Neural progenitor cell (in vitro differentiated cells): ENCODE data around the gene TRIM31. TPM values are rescaled to one million over a fixed set of nuclear protein-coding genes. Genes with fewer than 3 reads are reported as not detected.

Experiments
- DNase-seq: peaks from one replicate; pipeline ENCODE4 v3.0.0-alpha.2; 2016; ENCODE audit warnings: low spot score
- H2AFZ ChIP-seq: fragments of 200-600 bp; sonication (generic); replicated peaks from 2 replicates; pipeline ENCODE4 v1.6.1; 2016; ENCODE audit warnings: antibody characterized with exemption
- H3F3A ChIP-seq: fragments of 200-600 bp; sonication (generic); 2 replicates; pipeline ENCODE4 v1.6.1; 2016; ENCODE audit warnings: antibody characterized with exemption, low read depth
- H3K27ac ChIP-seq: fragments of 200-600 bp; sonication (generic); 2 replicates; pipeline ENCODE4 v1.5.1; 2016; ENCODE audit warnings: mild to moderate bottlenecking
- H3K27me3 ChIP-seq: fragments of 200-600 bp; sonication (generic); 2 replicates; pipeline ENCODE4 v1.6.1; 2016; ENCODE audit warnings: mild to moderate bottlenecking, moderate library complexity
- H3K36me3 ChIP-seq: fragments of 200-600 bp; sonication (generic); 2 replicates; pipeline ENCODE4 v1.5.1; 2016
- H3K4me1 ChIP-seq: fragments of 200-600 bp; sonication (generic); 2 replicates; pipeline ENCODE4 v1.6.1; 2016; ENCODE audit warnings: mixed run types
- H3K4me2 ChIP-seq: fragments of 200-600 bp; sonication (generic); 2 replicates; pipeline ENCODE4 v1.6.1; 2016
- H3K4me3 ChIP-seq: fragments of 200-600 bp; sonication (generic); 2 replicates; pipeline ENCODE4 v1.5.1; 2016
- H3K79me2 ChIP-seq: fragments of 200-600 bp; sonication (generic); 2 replicates; pipeline ENCODE4 v1.6.1; 2016; ENCODE audit warnings: low read depth
- H3K9ac ChIP-seq: fragments of 200-600 bp; sonication (generic); 2 replicates; pipeline ENCODE4 v1.6.1; 2016
- H3K9me3 ChIP-seq: fragments of 200-600 bp; sonication (generic); 2 replicates; pipeline ENCODE4 v1.5.1; 2016; ENCODE audit warnings: low read depth
- H4K20me1 ChIP-seq: fragments of 200-600 bp; sonication (generic); 2 replicates; pipeline ENCODE4 v1.6.1; 2016; ENCODE audit warnings: low read depth
- H3K27ac Mint-ChIP-seq: 3 replicates; pipeline ENCODE4 v1.8.0; 2021; ENCODE audit warnings: mixed read lengths
- H3K27me3 Mint-ChIP-seq: 2 replicates; pipeline ENCODE4 v1.8.0; 2022; ENCODE audit warnings: low read depth, mild to moderate bottlenecking, inconsistent platforms, moderate library complexity, mixed read lengths; ENCODE audit not compliant: insufficient read depth
- H3K36me3 Mint-ChIP-seq: 3 replicates; pipeline ENCODE4 v1.8.0; 2021; ENCODE audit warnings: mixed read lengths
- H3K4me1 Mint-ChIP-seq: 3 replicates; pipeline ENCODE4 v1.8.0; 2021; ENCODE audit warnings: mixed read lengths
- H3K4me3 Mint-ChIP-seq: 3 replicates; pipeline ENCODE4 v1.8.0; 2021; ENCODE audit warnings: mild to moderate bottlenecking, moderate library complexity, mixed read lengths
- H3K9me3 Mint-ChIP-seq: 3 replicates; pipeline ENCODE4 v1.8.0; 2020; ENCODE audit warnings: mixed read lengths
- CTCF ChIP-seq: fragments of 200-600 bp; sonication (generic); IDR thresholded peaks from 2 replicates; pipeline ENCODE4 v1.5.1; 2017; ENCODE audit warnings: antibody characterized with exemption, mild to moderate bottlenecking
- EZH2 ChIP-seq: fragments of 200-600 bp; sonication (generic); IDR thresholded peaks from 2 replicates; pipeline ENCODE4 v1.6.1; 2017; ENCODE audit warnings: antibody characterized with exemption, mild to moderate bottlenecking, moderate library complexity
- EZH2phosphoT487 ChIP-seq: fragments of 200-600 bp; sonication (generic); IDR thresholded peaks from 2 replicates; pipeline ENCODE4 v1.6.1; 2017; ENCODE audit warnings: antibody characterized with exemption
- total RNA-seq: library from RNA; depleted of rRNA; stranded (reverse); fragments of >200 nt; gene quantifications from 2 replicates; pipeline ENCODE4 v1.2.3, GENCODE V29; 2015; ENCODE audit warnings: low replicate concordance

Gene TRIM31
- total RNA-seq, 1 donor from 2014 or later = not detected

- H3K4me1 Mint-ChIP-seq = peaks cover 33% of the 10 kb centered on the region
- peak; percentile 99 for DNase-seq
- H3K4me2 ChIP-seq = peak within 1 kb of the TSS; percentile 76
Measured at GRCh38 chr6:30066577-30067459, 46.1 kb downstream of the TRIM31 start, which contains the start of gene PPP1R11. PPP1R11 (plus strand) TSS chr6:30067198; CDS start chr6:30067411, 213 bp downstream.

DNA sequence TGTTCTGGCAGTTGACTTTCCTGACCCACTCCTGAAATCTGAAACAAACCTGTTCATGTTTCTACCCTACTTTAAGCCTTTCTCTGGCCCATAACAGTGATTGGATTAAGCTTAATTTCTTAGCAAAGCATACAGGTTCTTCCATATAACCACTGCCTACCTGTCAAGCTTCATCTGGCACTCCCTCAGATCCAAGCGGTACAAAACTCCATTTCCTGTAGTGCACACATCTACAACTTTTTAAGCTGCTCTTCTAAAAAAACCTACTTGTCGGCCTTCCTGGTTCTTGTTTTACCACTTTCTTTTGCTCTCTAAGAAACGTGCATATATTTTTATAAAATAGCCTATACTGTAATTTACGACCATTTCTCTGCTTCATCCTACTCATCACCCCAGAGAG is 46.8 kb downstream of the TRIM31 start:
- H3K4me1 ChIP-seq = peaks cover 14% of the 10 kb centered on the region
- H2AFZ ChIP-seq = peak overlapping the region; percentile 43
- no peaks in the 10 kb centered on the region for H3K9me3 ChIP-seq
- no peaks in the 10 kb centered on the region for H4K20me1 ChIP-seq
- H3K9ac ChIP-seq = no peak overlapping the region
- H3K36me3 ChIP-seq = peaks cover 6% of the 10 kb centered on the region
- TF ChIP-seq EZH2phosphoT487 = no peak
- TF ChIP-seq CTCF = no peak
- TF ChIP-seq EZH2 = no peak
- peak overlapping the region; percentile 35 for H3K27ac Mint-ChIP-seq
- H3K4me2 ChIP-seq = peak overlapping the region; percentile 76
- peak overlapping the region; percentile 87 for H3K4me3 Mint-ChIP-seq
- peaks cover 20% of the 10 kb centered on the region for H3F3A ChIP-seq
- peaks cover 18% of the 10 kb centered on the region for H3K27me3 ChIP-seq
- no peak for DNase-seq
- H3K9me3 Mint-ChIP-seq = no peaks in the 10 kb centered on the region
- H3K79me2 ChIP-seq = peaks cover 15% of the 10 kb centered on the region
- H3K27me3 Mint-ChIP-seq = peaks cover 15% of the 10 kb centered on the region
- H3K27ac ChIP-seq = no peak overlapping the region
- H3K4me3 ChIP-seq = peak overlapping the region; percentile 71
- peaks cover 33% of the 10 kb centered on the region for H3K4me1 Mint-ChIP-seq
- H3K36me3 Mint-ChIP-seq = peaks cover 16% of the 10 kb centered on the region

More at GRCh38 chr6:30066577-30067459, 46.1 kb downstream of the TRIM31 start, which contains the start of gene PPP1R11:
- Histone ChIP-seq H3K79me2 (peaks cover 13% of the 10 kb centered on the region), H2AFZ (peak within 1 kb of the TSS; percentile 81), H3K9me3 (no peaks in the 10 kb centered on the region), H3K4me1 (peaks cover 21% of the 10 kb centered on the region), H3K27me3 (peaks cover 26% of the 10 kb centered on the region), H3K36me3 (peaks cover 6% of the 10 kb centered on the region), H3K4me3 (peak within 1 kb of the TSS; percentile 71), H3K27ac (no peak within 1 kb of the TSS), H3F3A (peaks cover 20% of the 10 kb centered on the region), H4K20me1 (no peaks in the 10 kb centered on the region), H3K9ac (no peak within 1 kb of the TSS)
- Mint-ChIP-seq H3K27me3 (peaks cover 20% of the 10 kb centered on the region), H3K4me3 (peak within 1 kb of the TSS; percentile 87), H3K27ac (peak within 1 kb of the TSS; percentile 35), H3K9me3 (peaks cover 3% of the 10 kb centered on the region), H3K36me3 (peaks cover 19% of the 10 kb centered on the region)
- TF ChIP-seq EZH2 (no peak), CTCF (no peak), EZH2phosphoT487 (no peak)

GRCh38 chr6:30063315-30063714 is 49.6 kb downstream of the TRIM31 start:
- H3K79me2 ChIP-seq = peaks cover 29% of the 10 kb centered on the region
- H3K9ac ChIP-seq = no peak overlapping the region
- H3K4me1 Mint-ChIP-seq = peaks cover 35% of the 10 kb centered on the region
- H3K36me3 ChIP-seq = peaks cover 6% of the 10 kb centered on the region
- H3K4me3 ChIP-seq = no peak overlapping the region
- H3K36me3 Mint-ChIP-seq = peaks cover 4% of the 10 kb centered on the region
- no peak overlapping the region for H3K27ac Mint-ChIP-seq
- no peak overlapping the region for H3K27ac ChIP-seq
- H3K9me3 Mint-ChIP-seq = no peaks in the 10 kb centered on the region
- H3K4me3 Mint-ChIP-seq = peak overlapping the region; percentile 64
- no peaks in the 10 kb centered on the region for H3K9me3 ChIP-seq
- no peaks in the 10 kb centered on the region for H4K20me1 ChIP-seq
- no peak for TF ChIP-seq EZH2phosphoT487
- H3F3A ChIP-seq = peaks cover 12% of the 10 kb centered on the region
- H2AFZ ChIP-seq = no peak overlapping the region
- peaks cover 4% of the 10 kb centered on the region for H3K27me3 Mint-ChIP-seq
- peaks cover 21% of the 10 kb centered on the region for H3K4me1 ChIP-seq
- H3K27me3 ChIP-seq = no peaks in the 10 kb centered on the region
- H3K4me2 ChIP-seq = no peak overlapping the region
- DNase-seq = no peak
